HCT116 (cell line): ENCODE results near the gene DIP2C. TPM values are rescaled to one million over a fixed set of nuclear protein-coding genes. Genes with fewer than 3 reads are reported as not detected.
A peak's percentile ranks its signal among the peaks of the same experiment; 100 is the strongest.

Experiments
- ATAC-seq: fragments of 200-7000 bp; cut with Tn5 transposase; 2 replicates; pipeline ENCODE4 v1.9.1; 2020; ENCODE audit warnings: mild to moderate bottlenecking, moderate library complexity
- BruUV-seq: library from RNA; stranded (reverse); fragments of 400-500 nt; replicated peaks from 2 replicates; lab custom pipeline; 2021; lab: Mats Ljungman, UMichigan
- CTCF ChIA-PET: fragments of 300-600 bp; sonication (Branson Sonifier 250); formaldehyde crosslinking; loops from one replicate; lab custom pipeline; 2021; ENCODE audit warnings: antibody characterized with exemption; lab: Charles Lee
- POLR2A ChIA-PET: fragments of 300-600, 350-600 bp; sonication (Branson Sonifier 250); formaldehyde crosslinking; loops from one replicate; lab custom pipeline; 2021; ENCODE audit warnings: antibody characterized with exemption; lab: Charles Lee
- RAD21 ChIA-PET, 2 experiments: fragments of 300-600 bp; sonication (Branson Sonifier 250); formaldehyde crosslinking; loops; one replicate each; lab custom pipeline; 2023; ENCODE audit warnings: low total read pairs in 2 of 2; ENCODE audit not compliant: uncharacterized antibody in 2 of 2, unreplicated experiment in 2 of 2, low non-redundant PET in 1 of 2; lab: Charles Lee
- DNase-seq: peaks from one replicate; pipeline ENCODE4 v3.0.0-alpha.2; 2010; ENCODE audit warnings: low read depth, low spot score
- H2AFZ ChIP-seq: fragments of 200-600 bp; shearing (Covaris generic), sonication (generic); 2 replicates; pipeline ENCODE4 v1.6.1; 2017; ENCODE audit warnings: low read depth, mixed run types, mixed read lengths, antibody characterized with exemption, low read length; ENCODE audit not compliant: poor library complexity, severe bottlenecking
- H3K27ac ChIP-seq: 2 replicates; pipeline ENCODE4 v1.5.1; 2012; ENCODE audit warnings: low read depth, low read length
- H3K27me3 ChIP-seq: fragments of 200-600 bp; sonication (generic); 2 replicates; pipeline ENCODE4 v1.6.1; 2016; ENCODE audit warnings: mixed run types, low read length, mixed read lengths; ENCODE audit not compliant: insufficient read depth
- H3K36me3 ChIP-seq, 2 experiments: fragments of 200-500 bp in 1 of 2; fragments of 200-600 bp in 1 of 2; sonication (Bioruptor generic) in 1 of 2; sonication (generic) in 1 of 2; 2 replicates each; pipeline versions ENCODE4 v1.5.1 to v1.6.1; 2014 to 2016; ENCODE audit warnings: low read length in 2 of 2, inconsistent platforms in 1 of 2, mixed read lengths in 1 of 2, mixed run types in 1 of 2; ENCODE audit not compliant: insufficient read depth in 2 of 2, control insufficient read depth in 1 of 2
- H3K4me1 ChIP-seq, 2 experiments: fragments of 200-600 bp in 1 of 2; sonication (generic) in 1 of 2; 2 replicates each; pipeline versions ENCODE4 v1.5.1 to v1.6.1; 2012 to 2017; ENCODE audit warnings: low read length in 2 of 2, inconsistent platforms in 1 of 2, mild to moderate bottlenecking in 1 of 2, mixed read lengths in 1 of 2, mixed run types in 1 of 2, moderate library complexity in 1 of 2; ENCODE audit not compliant: insufficient read depth in 2 of 2, control insufficient read depth in 1 of 2
- H3K4me2 ChIP-seq: fragments of 200-600 bp; sonication (generic); 2 replicates; pipeline ENCODE4 v1.6.1; 2017; ENCODE audit warnings: mixed run types, low read length, mixed read lengths
- H3K4me3 ChIP-seq, 2 experiments: fragments of 200-600 bp in 1 of 2; sonication (generic) in 1 of 2; replicated peaks in 1 of 2; 2 replicates each; pipeline ENCODE4 v1.5.1; 2011 to 2016; ENCODE audit warnings: low read length in 2 of 2, control low read depth in 1 of 2, low read depth in 1 of 2, mild to moderate bottlenecking in 1 of 2, mixed read lengths in 1 of 2, mixed run types in 1 of 2
- H3K79me2 ChIP-seq: fragments of 200-600 bp; sonication (generic); 2 replicates; pipeline ENCODE4 v1.6.1; 2017; ENCODE audit warnings: mild to moderate bottlenecking, mixed run types, low read length, moderate library complexity, mixed read lengths; ENCODE audit not compliant: insufficient read depth
- H3K9ac ChIP-seq: fragments of 200-600 bp; sonication (generic); 2 replicates; pipeline ENCODE4 v1.6.1; 2016; ENCODE audit warnings: low read length, mixed read lengths
- H3K9me2 ChIP-seq: fragments of 200-600 bp; sonication (generic), shearing (Covaris generic); 2 replicates; pipeline ENCODE4 v1.6.1; 2017; ENCODE audit warnings: mixed run types, mild to moderate bottlenecking, moderate library complexity; ENCODE audit not compliant: insufficient read depth
- H3K9me3 ChIP-seq, 2 experiments: fragments of 200-500 bp in 1 of 2; fragments of 200-600 bp in 1 of 2; sonication (Bioruptor generic) in 1 of 2; sonication (generic) in 1 of 2; 2 replicates each; pipeline ENCODE4 v1.6.1; 2014 to 2017; ENCODE audit warnings: low read length in 2 of 2, mixed read lengths in 2 of 2, inconsistent platforms in 1 of 2, low read depth in 1 of 2, mild to moderate bottlenecking in 1 of 2, mixed run types in 1 of 2, moderate library complexity in 1 of 2; ENCODE audit not compliant: control insufficient read depth in 1 of 2, insufficient read depth in 1 of 2
- H4K20me1 ChIP-seq: fragments of 200-600 bp; sonication (generic), shearing (Covaris generic); 2 replicates; pipeline ENCODE4 v1.6.1; 2017; ENCODE audit warnings: mixed run types, mild to moderate bottlenecking, moderate library complexity; ENCODE audit not compliant: insufficient read depth
- ATF3 ChIP-seq: IDR thresholded peaks from 2 replicates; pipeline ENCODE4 v1.6.1; 2012
- EZH2phosphoT487 ChIP-seq: fragments of 200-600 bp; IDR thresholded peaks from 2 replicates; pipeline ENCODE4 v1.6.1; 2018; ENCODE audit warnings: antibody characterized with exemption, borderline replicate concordance
- FOSL1 ChIP-seq: IDR thresholded peaks from 2 replicates; pipeline ENCODE4 v1.6.1; 2012; ENCODE audit warnings: low read depth
- MAX ChIP-seq: IDR thresholded peaks from 2 replicates; pipeline ENCODE4 v1.6.1; 2012
- RAD21 ChIP-seq: IDR thresholded peaks from 2 replicates; pipeline ENCODE4 v1.6.1; 2012; ENCODE audit warnings: low read depth, mild to moderate bottlenecking
- SIN3A ChIP-seq: IDR thresholded peaks from 2 replicates; pipeline ENCODE4 v1.6.1; 2012; ENCODE audit warnings: low read depth
- SP1 ChIP-seq: IDR thresholded peaks from 2 replicates; pipeline ENCODE4 v1.6.1; 2012; ENCODE audit warnings: low read depth
- YY1 ChIP-seq: IDR thresholded peaks from 2 replicates; pipeline ENCODE4 v1.6.1; 2011; ENCODE audit warnings: low read length, low read depth, moderate library complexity, mild to moderate bottlenecking; ENCODE audit not compliant: insufficient replicate concordance; ENCODE audit errors: extremely low read depth
- ZBTB33 ChIP-seq: IDR thresholded peaks from 2 replicates; pipeline ENCODE4 v1.6.1; 2011; ENCODE audit warnings: mild to moderate bottlenecking, low read length, moderate library complexity; ENCODE audit not compliant: insufficient replicate concordance; ENCODE audit errors: extremely low read depth
- intact Hi-C: fragments of 100-400 bp; cut with micrococcal nuclease; formaldehyde crosslinking; loops from 2 replicates; pipeline ENCODE4 v1.10.0; 2022
- total RNA-seq: library from RNA; stranded (reverse); gene quantifications from one replicate; pipeline ENCODE4 v1.2.1, GENCODE V29; 2021; ENCODE audit not compliant: unreplicated experiment

DIP2C gene
- total RNA-seq, 1 experiment from 2014 or later, result 15.4 TPM

GRCh38 chr10:239109-239508 lies 450.4 kb downstream of the DIP2C start:
- Histone ChIP-seq H3K9ac (no peak overlapping the region), H3K36me3 (no peaks in the 10 kb centered on the region; a peak in 1 of 4 replicates), H3K27me3 (no peaks in the 10 kb centered on the region), H3K9me3 (no peaks in the 10 kb centered on the region), H3K9me2 (no peaks in the 10 kb centered on the region), H3K27ac (no peak overlapping the region), H3K4me3 (no peak overlapping the region), H3K79me2 (no peaks in the 10 kb centered on the region), H4K20me1 (no peaks in the 10 kb centered on the region), H3K4me1 (no peaks in the 10 kb centered on the region), H2AFZ (no peak overlapping the region), H3K4me2 (no peak overlapping the region)
- RAD21 ChIA-PET, result no interaction called here
- no TSS peak for BruUV-seq
- CTCF ChIA-PET, result interaction anchor here (2.1 kb wide), 1 partner anchor 8 kb away, joined by 7 read pairs; no protein-coding TSS in a partner anchor
- ATAC-seq (no peak), DNase-seq (no peak)
- no peak for TF ChIP-seq EZH2phosphoT487
- no peak for TF ChIP-seq ZBTB33
- TF ChIP-seq ATF3, result no peak
- no peak for TF ChIP-seq SIN3A
- no peak for TF ChIP-seq YY1
- peak; percentile 46; the same call in 1 of the 2 replicates for TF ChIP-seq RAD21
- intact Hi-C loops, result no loop called here
- POLR2A ChIA-PET, result no interaction called here

GRCh38 chr10:235915-236314 lies 453.6 kb downstream of the DIP2C start:
- ChIA-PET POLR2A (no interaction called here), RAD21 (no interaction called here), CTCF (no interaction called here)
- no peaks in the 10 kb centered on the region for H4K20me1 ChIP-seq
- ATAC-seq (no peak), DNase-seq (no peak)
- intact Hi-C loops, result no loop called here
- no peaks in the 10 kb centered on the region for H3K4me1 ChIP-seq
- no peak overlapping the region for H3K27ac ChIP-seq
- no peaks in the 10 kb centered on the region for H3K27me3 ChIP-seq
- no peaks in the 10 kb centered on the region for H3K9me3 ChIP-seq
- BruUV-seq, result no TSS peak
- TF ChIP-seq FOSL1 (no peak), YY1 (no peak), SP1 (no peak), EZH2phosphoT487 (no peak), MAX (no peak)
- H3K4me2 ChIP-seq, result no peak overlapping the region
- H3K9ac ChIP-seq, result no peak overlapping the region
- H3K9me2 ChIP-seq, result no peaks in the 10 kb centered on the region
- no peak overlapping the region for H2AFZ ChIP-seq
- no peaks in the 10 kb centered on the region for H3K36me3 ChIP-seq
- no peak overlapping the region for H3K4me3 ChIP-seq
- no peaks in the 10 kb centered on the region for H3K79me2 ChIP-seq
